H9 (cell line): ENCODE results near the gene WBP1L. TPM values are rescaled to one million over a fixed set of nuclear protein-coding genes. Genes with fewer than 3 reads are reported as not detected.
"Not testable (repeated sequence)": the region's sequence is repeated elsewhere in the genome, so short reads cannot be mapped to it uniquely, and the experiment has no call there.

Source experiments
- DNase-seq: peaks from one replicate; pipeline ENCODE4 v3.0.0-alpha.2; 2017
- H2AFZ ChIP-seq: one replicate; pipeline ENCODE4 v1.6.1; 2013; ENCODE audit warnings: mild to moderate bottlenecking, low read length, control low read depth, moderate library complexity
- H2AK5ac ChIP-seq: 2 replicates; pipeline ENCODE4 v1.6.1; 2013; ENCODE audit warnings: low read length, control low read depth, mixed read lengths; ENCODE audit not compliant: insufficient read length
- H2BK120ac ChIP-seq: one replicate; pipeline ENCODE4 v1.6.1; 2013; ENCODE audit warnings: low read depth, mild to moderate bottlenecking, low read length, control low read depth, inconsistent platforms; ENCODE audit not compliant: poor library complexity, severe bottlenecking
- H2BK12ac ChIP-seq: 2 replicates; pipeline ENCODE4 v1.6.1; 2013; ENCODE audit warnings: low read length, control low read depth, mixed read lengths, low read depth; ENCODE audit not compliant: insufficient read length
- H2BK15ac ChIP-seq: 2 replicates; pipeline ENCODE4 v1.6.1; 2013; ENCODE audit warnings: low read depth, low read length, control low read depth
- H2BK20ac ChIP-seq: one replicate; pipeline ENCODE4 v1.6.1; 2013; ENCODE audit warnings: low read depth, mild to moderate bottlenecking, low read length, control low read depth, inconsistent platforms; ENCODE audit not compliant: poor library complexity, severe bottlenecking
- H2BK5ac ChIP-seq: 2 replicates; pipeline ENCODE4 v1.6.1; 2013; ENCODE audit warnings: low read length, control low read depth, mixed read lengths; ENCODE audit not compliant: insufficient read length
- H3K14ac ChIP-seq: 2 replicates; pipeline ENCODE4 v1.6.1; 2013; ENCODE audit warnings: low read length, control low read depth; ENCODE audit not compliant: insufficient read depth
- H3K18ac ChIP-seq: 2 replicates; pipeline ENCODE4 v1.6.1; 2013; ENCODE audit warnings: low read depth, mild to moderate bottlenecking, mixed read lengths, low read length, control low read depth; ENCODE audit not compliant: insufficient read length
- H3K23ac ChIP-seq: 2 replicates; pipeline ENCODE4 v1.6.1; 2013; ENCODE audit warnings: low read length, control low read depth, mixed read lengths, low read depth; ENCODE audit not compliant: insufficient read length
- H3K23me2 ChIP-seq: 2 replicates; pipeline ENCODE4 v1.6.1; 2013; ENCODE audit warnings: low read depth, mild to moderate bottlenecking, mixed read lengths, low read length, control low read depth; ENCODE audit not compliant: insufficient read length, poor library complexity, severe bottlenecking
- H3K27ac ChIP-seq: 2 replicates; pipeline ENCODE4 v1.5.1; 2013; ENCODE audit warnings: low read length, control low read depth, mixed read lengths, low read depth; ENCODE audit not compliant: insufficient read length
- H3K27me3 ChIP-seq: 2 replicates; pipeline ENCODE4 v1.6.1; 2013; ENCODE audit warnings: low read length, control low read depth, inconsistent platforms; ENCODE audit not compliant: insufficient read depth
- H3K4ac ChIP-seq: 2 replicates; pipeline ENCODE4 v1.6.1; 2013; ENCODE audit warnings: low read depth, mild to moderate bottlenecking, control low read depth, inconsistent platforms, low read length, moderate library complexity
- H3K4me1 ChIP-seq: 2 replicates; pipeline ENCODE4 v1.6.1; 2013; ENCODE audit warnings: low read length, control low read depth, inconsistent platforms; ENCODE audit not compliant: insufficient read depth
- H3K4me2 ChIP-seq: 2 replicates; pipeline ENCODE4 v1.6.1; 2013; ENCODE audit warnings: low read length, control low read depth, mixed read lengths; ENCODE audit not compliant: insufficient read length, insufficient read depth
- H3K56ac ChIP-seq: 2 replicates; pipeline ENCODE4 v1.6.1; 2013; ENCODE audit warnings: low read depth, mild to moderate bottlenecking, mixed read lengths, low read length, control low read depth; ENCODE audit not compliant: insufficient read length
- H3K79me1 ChIP-seq: 2 replicates; pipeline ENCODE4 v1.6.1; 2013; ENCODE audit warnings: low read depth, mild to moderate bottlenecking, moderate library complexity, low read length, control low read depth, inconsistent platforms; ENCODE audit not compliant: insufficient read depth, poor library complexity, severe bottlenecking
- H3K79me2 ChIP-seq: 2 replicates; pipeline ENCODE4 v1.6.1; 2013; ENCODE audit warnings: low read length, control low read depth, inconsistent platforms; ENCODE audit not compliant: insufficient read depth
- H3K9ac ChIP-seq: 2 replicates; pipeline ENCODE4 v1.6.1; 2013; ENCODE audit warnings: low read length, control low read depth, mixed read lengths; ENCODE audit not compliant: insufficient read length; ENCODE audit errors: extremely low read depth
- H3K9me3 ChIP-seq: one replicate; pipeline ENCODE4 v1.6.1; 2013; ENCODE audit warnings: low read depth, low read length, inconsistent platforms; ENCODE audit not compliant: control insufficient read depth
- H3T11ph ChIP-seq: one replicate; pipeline ENCODE4 v1.6.1; 2013; ENCODE audit warnings: mild to moderate bottlenecking, low read length, control low read depth, inconsistent platforms
- H4K20me1 ChIP-seq: one replicate; pipeline ENCODE4 v1.6.1; 2013; ENCODE audit not compliant: control insufficient read depth, insufficient read length, insufficient read depth
- H4K5ac ChIP-seq: 2 replicates; pipeline ENCODE4 v1.6.1; 2013; ENCODE audit warnings: low read depth, mild to moderate bottlenecking, mixed read lengths, low read length, control low read depth; ENCODE audit not compliant: insufficient read length
- H4K8ac ChIP-seq: replicated peaks from 2 replicates; pipeline ENCODE4 v1.6.1; 2013; ENCODE audit warnings: low read length, control low read depth, mixed read lengths, low read depth; ENCODE audit not compliant: insufficient read length
- H4K91ac ChIP-seq: 2 replicates; pipeline ENCODE4 v1.6.1; 2013; ENCODE audit warnings: low read depth, mild to moderate bottlenecking, moderate library complexity, mixed read lengths, low read length, control low read depth; ENCODE audit not compliant: insufficient read length
- H3K27ac Mint-ChIP-seq, 3 experiments: 2 replicates in 2 of 3; 3 replicates in 1 of 3; pipeline ENCODE4 v1.8.0; 2020 to 2021; ENCODE audit warnings: mixed read lengths in 3 of 3, mild to moderate bottlenecking in 1 of 3, moderate library complexity in 1 of 3
- H3K27me3 Mint-ChIP-seq: 2 replicates; pipeline ENCODE4 v1.8.0; 2021; ENCODE audit warnings: low read depth, mild to moderate bottlenecking, moderate library complexity, mixed read lengths
- H3K36me3 Mint-ChIP-seq, 3 experiments: 2 replicates in 2 of 3; 3 replicates in 1 of 3; pipeline ENCODE4 v1.8.0; 2020 to 2021; ENCODE audit warnings: low read depth in 3 of 3, mixed read lengths in 3 of 3; ENCODE audit not compliant: insufficient read depth in 1 of 3
- H3K4me1 Mint-ChIP-seq, 2 experiments: 2 replicates each; pipeline ENCODE4 v1.8.0; 2020; ENCODE audit warnings: mixed read lengths in 2 of 2
- H3K4me3 Mint-ChIP-seq, 2 experiments: 2 replicates in 1 of 2; 3 replicates in 1 of 2; pipeline ENCODE4 v1.8.0; 2020 to 2021; ENCODE audit warnings: mild to moderate bottlenecking in 2 of 2, mixed read lengths in 2 of 2, moderate library complexity in 1 of 2
- H3K9me3 Mint-ChIP-seq, 2 experiments: 2 replicates in 1 of 2; 3 replicates in 1 of 2; pipeline ENCODE4 v1.8.0; 2020; ENCODE audit warnings: mild to moderate bottlenecking in 2 of 2, mixed read lengths in 2 of 2, moderate library complexity in 1 of 2
- WGBS: extraction: QIAGEN DNeasy Blood & Tissue Kit; methylation state at CpG from one replicate; pipeline ENCODE4 v1.1.7; 2013; ENCODE audit warnings: missing lambda C conversion rate, low lambda C conversion rate, mixed read lengths; ENCODE audit not compliant: insufficient read length; ENCODE audit errors: extremely low coverage; 5-methylcytosine and 5-hydroxymethylcytosine counted together
- total RNA-seq: library from RNA; stranded (reverse); gene quantifications from 2 replicates; pipeline ENCODE4 v1.2.1, GENCODE V29; 2021
- TF ChIP-seq, protein P1 (sequence below): fragments of 200-600 bp; sonication (generic); conservative IDR thresholded peaks from 3 replicates; pipeline ENCODE4 v1.8.0; 2021; ENCODE audit warnings: antibody characterized with exemption, mild to moderate bottlenecking

WBP1L gene
- total RNA-seq, 1 experiment from 2014 or later = 23.8 TPM

DNA sequence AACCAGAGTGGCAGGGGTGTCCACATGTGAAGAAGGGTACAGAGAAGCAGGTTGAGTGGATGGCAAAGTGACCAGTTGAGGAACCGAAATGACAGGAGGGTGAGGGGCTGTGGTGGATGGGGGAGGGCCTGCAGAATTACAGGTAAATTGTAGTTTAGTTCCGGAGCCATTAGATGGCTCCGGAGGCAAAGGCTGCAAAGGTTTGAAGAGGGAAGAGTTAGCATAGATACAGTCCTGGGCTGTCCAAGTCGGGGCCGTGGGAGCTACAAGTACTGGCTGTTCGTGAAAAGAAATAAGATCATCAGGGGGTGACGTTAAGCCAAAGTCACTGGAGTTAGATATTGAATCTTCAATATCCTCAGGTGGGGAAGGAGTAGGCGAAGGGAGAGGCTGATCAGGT is 99.4 kb downstream of the WBP1L start:
- peak overlapping the region; percentile 21 for H3K18ac ChIP-seq
- H3K23ac ChIP-seq, H4K8ac ChIP-seq, H3T11ph ChIP-seq, H2BK120ac ChIP-seq, H4K91ac ChIP-seq, H3K4me1 Mint-ChIP-seq, H3K4me3 Mint-ChIP-seq, H2AK5ac ChIP-seq, H2BK15ac ChIP-seq, DNase-seq, H4K20me1 ChIP-seq, H3K56ac ChIP-seq, H2AFZ ChIP-seq, H3K9me3 ChIP-seq, H3K36me3 Mint-ChIP-seq, H3K27ac ChIP-seq, H3K14ac ChIP-seq, H3K4ac ChIP-seq, H3K4me1 ChIP-seq, H3K27ac Mint-ChIP-seq, H4K5ac ChIP-seq, H3K4me2 ChIP-seq, H3K9ac ChIP-seq, H2BK5ac ChIP-seq, H3K79me2 ChIP-seq, H2BK20ac ChIP-seq, H3K27me3 ChIP-seq, H3K79me1 ChIP-seq, H2BK12ac ChIP-seq, H3K23me2 ChIP-seq: not testable (repeated sequence)
- Mint-ChIP-seq H3K9me3 (peaks cover 14 to 22% of the 10 kb centered on the region in 2 experiments), H3K27me3 (peaks cover 14% of the 10 kb centered on the region)
- TF ChIP-seq, protein P1, sequence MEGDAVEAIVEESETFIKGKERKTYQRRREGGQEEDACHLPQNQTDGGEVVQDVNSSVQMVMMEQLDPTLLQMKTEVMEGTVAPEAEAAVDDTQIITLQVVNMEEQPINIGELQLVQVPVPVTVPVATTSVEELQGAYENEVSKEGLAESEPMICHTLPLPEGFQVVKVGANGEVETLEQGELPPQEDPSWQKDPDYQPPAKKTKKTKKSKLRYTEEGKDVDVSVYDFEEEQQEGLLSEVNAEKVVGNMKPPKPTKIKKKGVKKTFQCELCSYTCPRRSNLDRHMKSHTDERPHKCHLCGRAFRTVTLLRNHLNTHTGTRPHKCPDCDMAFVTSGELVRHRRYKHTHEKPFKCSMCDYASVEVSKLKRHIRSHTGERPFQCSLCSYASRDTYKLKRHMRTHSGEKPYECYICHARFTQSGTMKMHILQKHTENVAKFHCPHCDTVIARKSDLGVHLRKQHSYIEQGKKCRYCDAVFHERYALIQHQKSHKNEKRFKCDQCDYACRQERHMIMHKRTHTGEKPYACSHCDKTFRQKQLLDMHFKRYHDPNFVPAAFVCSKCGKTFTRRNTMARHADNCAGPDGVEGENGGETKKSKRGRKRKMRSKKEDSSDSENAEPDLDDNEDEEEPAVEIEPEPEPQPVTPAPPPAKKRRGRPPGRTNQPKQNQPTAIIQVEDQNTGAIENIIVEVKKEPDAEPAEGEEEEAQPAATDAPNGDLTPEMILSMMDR = peak; percentile 53; the same call in 2 of the 3 replicates
- no CpG with 5 or more reads among the region's 8 CpGs for WGBS

DNA sequence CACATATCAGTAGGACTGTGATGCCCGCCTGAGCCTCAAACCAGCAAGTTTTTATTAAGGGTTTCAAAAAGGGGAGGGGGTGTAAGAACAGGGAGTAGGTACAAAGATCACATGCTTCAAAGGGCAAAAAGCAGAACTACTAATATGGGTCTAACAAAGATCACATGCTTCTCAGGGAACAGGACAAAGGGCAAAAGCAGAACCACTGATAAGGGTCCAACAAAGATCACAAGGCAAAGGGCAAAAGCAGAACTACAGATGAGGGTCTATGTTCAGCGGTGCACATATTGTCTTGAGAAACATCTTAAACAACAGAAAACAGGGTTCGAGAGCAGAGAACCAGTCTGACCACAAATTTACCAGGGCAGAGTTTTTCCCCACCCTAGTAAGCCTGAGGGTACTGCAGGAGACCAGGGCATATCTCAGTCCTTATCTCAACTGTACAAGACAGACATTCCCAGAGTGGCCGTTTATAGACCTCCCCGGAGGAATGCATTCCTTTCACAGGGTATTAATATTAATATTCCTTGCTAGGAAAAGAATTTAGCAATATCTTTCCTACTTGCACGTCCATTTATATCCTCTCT is 100.5 kb downstream of the WBP1L start:
- not testable (repeated sequence) for H3K27ac ChIP-seq

More for the DNA sequence above, 100.5 kb downstream of the WBP1L start:
- H3K18ac ChIP-seq, DNase-seq, H2AFZ ChIP-seq, H3K79me1 ChIP-seq, H2BK5ac ChIP-seq, H4K20me1 ChIP-seq, H3K4me2 ChIP-seq, H2BK20ac ChIP-seq, H3K4ac ChIP-seq, H3K23ac ChIP-seq, H3K36me3 Mint-ChIP-seq, H4K5ac ChIP-seq, H3K23me2 ChIP-seq, H2BK12ac ChIP-seq, H3K4me1 ChIP-seq, H3K56ac ChIP-seq, H2AK5ac ChIP-seq, H4K8ac ChIP-seq, H3K79me2 ChIP-seq, H3K9ac ChIP-seq, H3K14ac ChIP-seq, H3K4me1 Mint-ChIP-seq, H3K27me3 ChIP-seq, H2BK15ac ChIP-seq, H3K27ac Mint-ChIP-seq, H4K91ac ChIP-seq, H3K4me3 Mint-ChIP-seq, H3T11ph ChIP-seq, H2BK120ac ChIP-seq, H3K9me3 ChIP-seq: not testable (repeated sequence)
- no CpG with 5 or more reads among the region's 6 CpGs for WGBS
- Mint-ChIP-seq H3K9me3 (peaks cover 8 to 16% of the 10 kb centered on the region in 2 experiments), H3K27me3 (peaks cover 14% of the 10 kb centered on the region)
